Stimulated activated naive CD8-positive, alpha-beta T cell treated with anti-CD3 and anti-CD28 coated beads, Interleukin-15, Interleukin-2, amounts not matched to agents 100 ng/mL and 50 ng/mL, for 24 hours (primary cell): Measurements from ENCODE around the gene MAU2.

Source experiments
- H3K27ac Mint-ChIP-seq: one replicate; pipeline ENCODE4 v1.8.0; 2021; ENCODE audit warnings: mild to moderate bottlenecking, mixed read lengths
- H3K27me3 Mint-ChIP-seq: one replicate; pipeline ENCODE4 v1.8.0; 2021; ENCODE audit warnings: mixed read lengths
- H3K36me3 Mint-ChIP-seq: one replicate; pipeline ENCODE4 v1.8.0; 2021; ENCODE audit warnings: low read depth, mixed read lengths
- H3K4me1 Mint-ChIP-seq: one replicate; pipeline ENCODE4 v1.8.0; 2021; ENCODE audit warnings: low read depth, mixed read lengths
- H3K4me3 Mint-ChIP-seq: one replicate; pipeline ENCODE4 v1.8.0; 2021; ENCODE audit warnings: mild to moderate bottlenecking, mixed read lengths
- H3K9me3 Mint-ChIP-seq: one replicate; pipeline ENCODE4 v1.8.0; 2021; ENCODE audit warnings: mixed read lengths

MAU2 gene

DNA sequence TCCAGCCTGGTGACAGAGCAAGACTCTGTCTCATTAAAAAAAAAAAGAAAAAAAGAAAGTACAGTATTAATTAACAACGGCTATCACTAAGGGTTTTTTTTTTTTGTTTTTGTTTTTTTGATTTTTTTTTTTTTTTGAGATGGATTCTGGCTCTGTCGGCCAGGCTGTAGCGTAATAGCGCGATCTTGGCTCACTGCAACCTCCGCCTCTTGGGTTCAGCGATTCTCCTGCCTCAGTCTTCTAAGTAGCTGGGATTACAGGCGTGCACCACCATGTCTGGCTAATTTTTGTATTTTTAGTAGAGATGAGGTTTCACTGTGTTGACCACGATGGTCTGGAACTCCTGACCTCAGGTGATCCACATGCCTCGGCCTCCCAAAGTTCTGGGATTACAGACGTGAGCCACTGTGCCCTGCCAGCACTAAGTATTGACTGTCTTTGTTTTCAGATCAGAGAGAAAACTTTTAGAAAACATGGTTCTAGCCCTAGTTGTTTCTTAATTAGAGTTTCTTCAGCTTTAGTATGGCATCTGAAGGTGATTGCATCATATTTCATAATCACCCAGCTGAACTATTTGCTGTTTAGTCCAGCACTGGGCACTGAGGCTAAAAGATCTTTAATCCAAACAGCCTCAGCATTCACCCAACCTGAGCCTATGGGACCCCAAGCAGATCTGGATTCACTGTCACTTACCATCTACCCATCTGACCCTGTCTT is 82.2 kb downstream of the MAU2 start:
- no peak overlapping the region for H3K4me3 Mint-ChIP-seq
- H3K9me3 Mint-ChIP-seq = no peaks in the 10 kb centered on the region
- peaks cover 58% of the 10 kb centered on the region for H3K4me1 Mint-ChIP-seq
- peaks cover 8% of the 10 kb centered on the region for H3K36me3 Mint-ChIP-seq
- H3K27ac Mint-ChIP-seq = peak overlapping the region; percentile 10
- H3K27me3 Mint-ChIP-seq = no peaks in the 10 kb centered on the region

DNA sequence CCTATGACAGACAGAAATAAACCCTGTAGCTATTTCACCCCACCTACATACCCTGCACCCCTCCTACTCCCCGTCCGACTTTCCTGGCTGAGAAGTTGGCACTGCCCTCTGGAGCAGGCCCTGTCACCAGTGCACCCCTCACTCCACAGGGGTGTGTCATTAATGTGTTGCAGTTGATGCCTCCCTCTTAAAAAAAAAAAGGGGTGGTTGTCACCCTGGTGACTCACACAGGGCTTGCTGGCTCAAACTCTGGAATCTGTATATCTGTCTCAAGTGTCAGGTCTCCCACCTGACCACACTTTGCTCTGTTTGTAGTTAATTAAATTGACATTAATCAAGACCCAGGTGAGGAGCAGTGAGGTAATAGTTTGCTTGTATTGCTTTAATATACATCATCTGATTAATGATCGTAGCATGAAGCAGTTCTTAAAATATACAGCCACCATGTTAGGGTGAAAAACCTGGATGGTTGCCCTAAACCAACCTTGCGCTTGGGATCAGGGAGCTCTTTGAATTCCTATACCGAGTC is 82.8 kb downstream of the MAU2 start:
- Mint-ChIP-seq H3K4me1 (peaks cover 64% of the 10 kb centered on the region), H3K27ac (peak overlapping the region; percentile 10), H3K4me3 (no peak overlapping the region), H3K36me3 (peaks cover 10% of the 10 kb centered on the region), H3K9me3 (no peaks in the 10 kb centered on the region), H3K27me3 (no peaks in the 10 kb centered on the region)

- Mint-ChIP-seq H3K27ac (peak within 1 kb of the TSS; percentile 96), H3K27me3 (no peaks in the 10 kb centered on the region), H3K4me1 (peaks cover 73% of the 10 kb centered on the region), H3K9me3 (no peaks in the 10 kb centered on the region), H3K4me3 (peak within 1 kb of the TSS; percentile 98), H3K36me3 (peaks cover 17% of the 10 kb centered on the region)
Observed at GRCh38 chr19:19404879-19405860, 84.5 kb downstream of the MAU2 start, which contains the start of gene GATAD2A. Gene GATAD2A (plus strand): TSS chr19:19405675. CDS start chr19:19465346, 59,671 bp downstream.

GRCh38 chr19:19405971-19406877 is 85.6 kb downstream of the MAU2 start:
- no peaks in the 10 kb centered on the region for H3K27me3 Mint-ChIP-seq
- peaks cover 17% of the 10 kb centered on the region for H3K36me3 Mint-ChIP-seq
- peak overlapping the region; percentile 98 for H3K4me3 Mint-ChIP-seq
- peaks cover 78% of the 10 kb centered on the region for H3K4me1 Mint-ChIP-seq
- peak overlapping the region; percentile 96 for H3K27ac Mint-ChIP-seq
- H3K9me3 Mint-ChIP-seq = no peaks in the 10 kb centered on the region

- Mint-ChIP-seq H3K4me3 (peak overlapping the region; percentile 98), H3K27me3 (no peaks in the 10 kb centered on the region), H3K4me1 (peaks cover 78% of the 10 kb centered on the region), H3K36me3 (peaks cover 17% of the 10 kb centered on the region), H3K9me3 (no peaks in the 10 kb centered on the region), H3K27ac (peak overlapping the region; percentile 96)
Observed at GRCh38 chr19:19406878-19407632, 86.4 kb downstream of the MAU2 start.

- Mint-ChIP-seq H3K27ac (peak overlapping the region; percentile 36), H3K36me3 (peaks cover 19% of the 10 kb centered on the region), H3K4me3 (peak overlapping the region; percentile 98), H3K4me1 (peaks cover 82% of the 10 kb centered on the region), H3K27me3 (no peaks in the 10 kb centered on the region), H3K9me3 (no peaks in the 10 kb centered on the region)
Observed at GRCh38 chr19:19407633-19407930, 87.0 kb downstream of the MAU2 start.
